IMR-90 (cell line): Measurements from ENCODE around the gene MAPK10. TPM values are rescaled to one million over a fixed set of nuclear protein-coding genes. Genes with fewer than 3 reads are reported as not detected.

Source experiments
- ATAC-seq: fragments of 200-7000 bp; cut with Tn5 transposase; 2 replicates; pipeline ENCODE4 v1.9.1; 2020; ENCODE audit warnings: low read depth, mild to moderate bottlenecking, moderate library complexity
- BruUV-seq: library from RNA; stranded (reverse); fragments of 400-500 nt; replicated peaks from 2 replicates; lab custom pipeline; 2021; lab: Mats Ljungman, UMichigan
- CTCF ChIA-PET: fragments of 300-600 bp; formaldehyde crosslinking; extraction: SDS; loops from one replicate; lab custom pipeline; 2021; ENCODE audit warnings: antibody characterized with exemption; lab: Yijun Ruan, JAX
- POLR2A ChIA-PET: fragments of 300-600 bp; sonication (Branson Sonifier 250); formaldehyde crosslinking; loops from one replicate; lab custom pipeline; 2022; ENCODE audit warnings: antibody characterized with exemption; ENCODE audit not compliant: unreplicated experiment; lab: Charles Lee
- DNase-seq: peaks from one replicate; pipeline ENCODE4 v3.0.0; 2013
- H2AFZ ChIP-seq: replicated peaks from 2 replicates; pipeline ENCODE3; 2013; ENCODE audit warnings: low read length, mild to moderate bottlenecking; ENCODE audit not compliant: poor library complexity
- H2AK5ac ChIP-seq: 2 replicates; pipeline ENCODE4 v1.6.1; 2013; ENCODE audit warnings: low read depth, low read length, inconsistent platforms
- H2AK9ac ChIP-seq: replicated peaks from 2 replicates; pipeline ENCODE3; 2013; ENCODE audit warnings: mild to moderate bottlenecking, low read depth, low read length, moderate library complexity; ENCODE audit not compliant: poor library complexity
- H2BK120ac ChIP-seq: 2 replicates; pipeline ENCODE4 v1.6.1; 2013; ENCODE audit warnings: low read depth, low read length, inconsistent platforms
- H2BK15ac ChIP-seq: 3 replicates; pipeline ENCODE4 v1.6.1; 2013; ENCODE audit warnings: low read depth, low read length, inconsistent platforms
- H2BK20ac ChIP-seq: 2 replicates; pipeline ENCODE4 v1.6.1; 2013; ENCODE audit warnings: low read depth, mild to moderate bottlenecking, inconsistent platforms, low read length, moderate library complexity
- H2BK5ac ChIP-seq: 2 replicates; pipeline ENCODE4 v1.6.1; 2013; ENCODE audit warnings: mild to moderate bottlenecking, low read depth, low read length, inconsistent platforms; ENCODE audit not compliant: poor library complexity, severe bottlenecking
- H3K14ac ChIP-seq: replicated peaks from 2 replicates; pipeline ENCODE4 v1.6.1; 2013; ENCODE audit warnings: low read depth, low read length, inconsistent platforms
- H3K18ac ChIP-seq: 2 replicates; pipeline ENCODE4 v1.6.1; 2013; ENCODE audit warnings: low read depth, low read length, control low read depth
- H3K23ac ChIP-seq: 2 replicates; pipeline ENCODE4 v1.6.1; 2013; ENCODE audit warnings: low read depth, low read length, inconsistent platforms
- H3K27ac ChIP-seq: 2 replicates; pipeline ENCODE4 v1.5.1; 2013; ENCODE audit warnings: mild to moderate bottlenecking, control low read depth, low read length; ENCODE audit not compliant: insufficient read depth
- H3K27me3 ChIP-seq: 2 replicates; pipeline ENCODE4 v1.6.1; 2013; ENCODE audit warnings: low read length; ENCODE audit not compliant: control insufficient read depth, insufficient read depth
- H3K36me3 ChIP-seq: 2 replicates; pipeline ENCODE4 v1.6.1; 2013; ENCODE audit warnings: low read length, mixed read lengths; ENCODE audit not compliant: control insufficient read depth, insufficient read depth
- H3K4ac ChIP-seq: 2 replicates; pipeline ENCODE4 v1.6.1; 2013; ENCODE audit warnings: low read depth, low read length, inconsistent platforms
- H3K4me1 ChIP-seq: 2 replicates; pipeline ENCODE4 v1.6.1; 2013; ENCODE audit warnings: low read length, mixed read lengths; ENCODE audit not compliant: control insufficient read depth, insufficient read depth
- H3K4me2 ChIP-seq: 2 replicates; pipeline ENCODE4 v1.6.1; 2013; ENCODE audit warnings: low read depth, mild to moderate bottlenecking, control low read depth, low read length, moderate library complexity
- H3K4me3 ChIP-seq: 2 replicates; pipeline ENCODE4 v1.5.1; 2013; ENCODE audit warnings: low read depth, mild to moderate bottlenecking, control low read depth, low read length, moderate library complexity; ENCODE audit not compliant: insufficient read depth
- H3K56ac ChIP-seq: 2 replicates; pipeline ENCODE4 v1.6.1; 2013; ENCODE audit warnings: low read length, inconsistent platforms; ENCODE audit not compliant: insufficient read depth; ENCODE audit errors: extremely low read depth
- H3K79me1 ChIP-seq, 2 experiments: 2 replicates each; pipeline ENCODE4 v1.6.1; 2013; ENCODE audit warnings: low read length in 2 of 2, inconsistent platforms in 1 of 2, low read depth in 1 of 2
- H3K9ac ChIP-seq: 2 replicates; pipeline ENCODE4 v1.6.1; 2013; ENCODE audit warnings: low read depth, low read length, control low read depth
- H3K9me1 ChIP-seq: 2 replicates; pipeline ENCODE4 v1.6.1; 2013; ENCODE audit warnings: low read length, inconsistent platforms; ENCODE audit not compliant: insufficient read depth
- H3K9me3 ChIP-seq: 2 replicates; pipeline ENCODE4 v1.6.1; 2013; ENCODE audit warnings: low read length; ENCODE audit not compliant: control insufficient read depth, insufficient read depth
- H4K20me1 ChIP-seq: 2 replicates; pipeline ENCODE4 v1.6.1; 2013; ENCODE audit warnings: low read length, inconsistent platforms; ENCODE audit not compliant: insufficient read depth
- H4K5ac ChIP-seq: 2 replicates; pipeline ENCODE4 v1.6.1; 2013; ENCODE audit warnings: mild to moderate bottlenecking, low read depth, low read length, control low read depth
- H4K8ac ChIP-seq, 2 experiments: 2 replicates each; pipeline ENCODE4 v1.6.1; 2013; ENCODE audit warnings: low read depth in 2 of 2, low read length in 2 of 2, control low read depth in 1 of 2, inconsistent platforms in 1 of 2
- H4K91ac ChIP-seq: 2 replicates; pipeline ENCODE4 v1.6.1; 2013; ENCODE audit warnings: low read depth, low read length, inconsistent platforms; ENCODE audit not compliant: insufficient read depth
- MAFK ChIP-seq: IDR thresholded peaks from 2 replicates; pipeline ENCODE4 v1.6.1; 2012; ENCODE audit warnings: low read depth, low read length, improper control_type of control experiment
- MXI1 ChIP-seq: IDR thresholded peaks from 2 replicates; pipeline ENCODE4 v1.6.1; 2012; ENCODE audit warnings: low read depth, mild to moderate bottlenecking, low read length, moderate library complexity, borderline replicate concordance
- NFE2L2 ChIP-seq: fragments of 150-350 bp; IDR thresholded peaks from 2 replicates; pipeline ENCODE4 v1.6.1; 2016; ENCODE audit warnings: low read depth, mild to moderate bottlenecking, low read length
- SMC3 ChIP-seq: fragments of 150-350 bp; IDR thresholded peaks from 2 replicates; pipeline ENCODE4 v1.6.1; 2016; ENCODE audit warnings: low read depth, mild to moderate bottlenecking, antibody characterized with exemption, low read length, moderate library complexity
- WGBS, 2 experiments: methylation state at CpG; one replicate each; pipeline versions ENCODE4 v1.1.5 to v1.1.7; 2013; ENCODE audit warnings: missing lambda C conversion rate in 2 of 2; ENCODE audit not compliant: insufficient read length in 1 of 2; ENCODE audit errors: extremely low coverage in 2 of 2; 5-methylcytosine and 5-hydroxymethylcytosine counted together
- dilution Hi-C: fragments of 300-500 bp; cut with HindIII; formaldehyde crosslinking; loops from one replicate; pipeline ENCODE4 v1.14.3; 2018; ENCODE audit warnings: low sequenced_read_pairs; ENCODE audit not compliant: unreplicated experiment
- in situ Hi-C: fragments of 300-500 bp; cut with MboI; formaldehyde crosslinking; loops from 3 replicates; pipeline ENCODE4 v1.14.3; 2019; ENCODE audit warnings: low sequenced_read_pairs, inconsistent platforms, mixed read lengths
- intact Hi-C: fragments of 100-400 bp; cut with micrococcal nuclease; formaldehyde crosslinking; loops from 2 replicates; pipeline ENCODE4 v1.10.0; 2022
- polyA plus RNA-seq, 3 experiments: library from polyadenylated mRNA; depleted of rRNA; stranded (reverse); fragments of >200 nt; gene quantifications; 2 replicates each; pipeline ENCODE4 v1.2.3, GENCODE V29; 2012; ENCODE audit warnings: low replicate concordance in 1 of 3
- total RNA-seq: library from RNA; depleted of rRNA; stranded (reverse); fragments of >200 nt; gene quantifications from 2 replicates; pipeline ENCODE4 v1.2.3, GENCODE V29; 2012

MAPK10 gene
- total and polyA plus RNA-seq, 2 of the 4 experiments (the other 2 are of a cell fraction) = 2.8 to 6.5 TPM

- Histone ChIP-seq H3K79me1 (no peaks in the 10 kb centered on the region), H3K9ac (no peak overlapping the region), H3K4me3 (no peak overlapping the region), H2AFZ (no peak overlapping the region), H3K4me2 (no peak overlapping the region), H3K9me1 (no peaks in the 10 kb centered on the region), H3K56ac (no peak overlapping the region), H2AK5ac (no peak overlapping the region), H4K20me1 (no peaks in the 10 kb centered on the region), H2BK20ac (no peak overlapping the region), H2BK5ac (no peak overlapping the region), H3K4me1 (no peaks in the 10 kb centered on the region), H2BK15ac (no peak overlapping the region), H2AK9ac (no peak overlapping the region), H3K18ac (no peak overlapping the region), H4K8ac (no peak overlapping the region), H2BK120ac (no peak overlapping the region), H3K27ac (no peak overlapping the region), H3K4ac (no peak overlapping the region), H3K27me3 (no peaks in the 10 kb centered on the region), H4K91ac (no peak overlapping the region), H3K14ac (no peak overlapping the region), H4K5ac (no peak overlapping the region), H3K36me3 (no peaks in the 10 kb centered on the region; the same call in 1 of the 2 replicates), H3K23ac (no peak overlapping the region), H3K9me3 (no peaks in the 10 kb centered on the region)
- ChIA-PET POLR2A (no interaction called here), CTCF (no interaction called here)
- DNase-seq (no peak), ATAC-seq (no peak)
- in situ Hi-C loops = no loop called here
- 100% methylated on average over 1 of the region's 3 CpGs; no CpG with 5 or more reads in 1 of the 2 experiments for WGBS, 2 experiments
- BruUV-seq = no TSS peak
- dilution Hi-C loops = no loop called here
- intact Hi-C loops = no loop called here
- TF ChIP-seq MXI1 (no peak), MAFK (no peak), SMC3 (no peak), NFE2L2 (no peak)
Observed at GRCh38 chr4:85979276-85979675, 380.6 kb downstream of the MAPK10 start.
